Stimulated activated CD8-positive, alpha-beta memory T cell treated with anti-CD3 and anti-CD28 coated beads, Interleukin-12 subunit alpha, Interleukin-12 subunit beta, amount 100 ng/mL, for 24 hours (primary cell): Measurements from ENCODE around the gene TRIM22.
"Not testable (repeated sequence)": the region's sequence is repeated elsewhere in the genome, so short reads cannot be mapped to it uniquely, and the experiment has no call there.

Source experiments
- DNase-seq: peaks from one replicate; pipeline ENCODE4 v3.0.0-alpha.2; 2020; ENCODE audit errors: extremely low read depth

Gene TRIM22

GRCh38 chr11:5689551-5689983, at the start of gene TRIM22:
TRIM22 (plus strand) TSS chr11:5689790; CDS start chr11:5696233, 6,443 bp downstream.
- DNase-seq = no peak

GRCh38 chr11:5639953-5640352, 49.6 kb upstream of the TRIM22 start:
- no peak for DNase-seq

GRCh38 chr11:5643585-5643984, 46.0 kb upstream of the TRIM22 start:
- no peak for DNase-seq

GRCh38 chr11:5646139-5646538, 43.5 kb upstream of the TRIM22 start:
- no peak for DNase-seq

- DNase-seq = no peak
These were observed 34.1 kb upstream of the TRIM22 start for GRCh38 chr11:5655474-5655873.

- not testable (repeated sequence) for DNase-seq
These were observed 32.6 kb upstream of the TRIM22 start for GRCh38 chr11:5656956-5657355.

GRCh38 chr11:5658318-5658717, 31.3 kb upstream of the TRIM22 start:
- no peak for DNase-seq

- DNase-seq = no peak
These were observed 26.1 kb upstream of the TRIM22 start for GRCh38 chr11:5663511-5663910.

- no peak for DNase-seq
These were observed 24.5 kb upstream of the TRIM22 start for GRCh38 chr11:5665051-5665570.

GRCh38 chr11:5665746-5666401, 23.7 kb upstream of the TRIM22 start:
- DNase-seq = no peak

GRCh38 chr11:5666402-5666793, 23.2 kb upstream of the TRIM22 start:
- no peak for DNase-seq

GRCh38 chr11:5671831-5672230, 17.8 kb upstream of the TRIM22 start:
- no peak for DNase-seq

- no peak for DNase-seq
These were observed 15.2 kb upstream of the TRIM22 start for GRCh38 chr11:5674391-5674790.

GRCh38 chr11:5679811-5680210, 9.8 kb upstream of the TRIM22 start:
- no peak for DNase-seq

GRCh38 chr11:5682890-5683441, 6.6 kb upstream of the TRIM22 start:
- DNase-seq = not testable (repeated sequence)

GRCh38 chr11:5683620-5684019, 6.0 kb upstream of the TRIM22 start:
- not testable (repeated sequence) for DNase-seq

GRCh38 chr11:5684036-5684645, 5.4 kb upstream of the TRIM22 start:
- no peak for DNase-seq

GRCh38 chr11:5684646-5685362, 4.8 kb upstream of the TRIM22 start, which contains the start of gene TRIM5:
TRIM5 (minus strand) TSS chr11:5685074; CDS start chr11:5680177, 4,897 bp downstream.
- peak; percentile 61 for DNase-seq

- DNase-seq = no peak
These were observed 3.2 kb upstream of the TRIM22 start for GRCh38 chr11:5686426-5686825.

GRCh38 chr11:5688482-5688881, 1.1 kb upstream of the TRIM22 start:
- no peak for DNase-seq

- no peak for DNase-seq
These were observed 626 bp downstream of the TRIM22 start for GRCh38 chr11:5690216-5690615.

- no peak for DNase-seq
These were observed 1.1 kb downstream of the TRIM22 start for GRCh38 chr11:5690736-5691135.
